Stimulated activated CD4-positive, alpha-beta T cell treated with anti-CD3 and anti-CD28 coated beads, Interleukin-2, amount 100 ng/mL, for 4 hours (primary cell): ENCODE measurements around the gene COL23A1.

Experiments
- DNase-seq: peaks from one replicate; pipeline ENCODE4 v3.0.0-alpha.2; 2020; ENCODE audit warnings: low read depth

COL23A1 gene

GRCh38 chr5:178360222-178360925 is 229.8 kb downstream of the COL23A1 start:
- DNase-seq = no peak

GRCh38 chr5:178359738-178360137 is 230.5 kb downstream of the COL23A1 start:
- DNase-seq = no peak

DNA sequence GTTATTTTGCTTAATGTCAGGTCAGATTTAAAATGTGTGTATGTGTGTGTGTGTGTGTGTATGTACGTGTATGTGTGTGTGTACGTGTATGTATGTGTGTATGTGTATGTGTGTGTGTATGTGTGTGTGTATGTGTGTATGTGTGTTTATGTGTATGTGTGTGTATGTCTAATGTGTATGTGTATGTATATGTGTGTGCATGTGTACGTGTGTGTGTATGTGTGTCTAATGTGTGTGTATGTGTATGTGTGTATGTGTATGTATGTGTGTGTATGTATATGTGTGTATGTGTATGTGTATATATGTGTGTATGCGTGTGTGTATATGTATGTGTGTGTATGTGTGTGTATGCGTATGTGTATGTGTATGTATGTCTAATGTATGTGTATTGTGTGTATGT is 232.5 kb downstream of the COL23A1 start:
- no peak for DNase-seq

DNA sequence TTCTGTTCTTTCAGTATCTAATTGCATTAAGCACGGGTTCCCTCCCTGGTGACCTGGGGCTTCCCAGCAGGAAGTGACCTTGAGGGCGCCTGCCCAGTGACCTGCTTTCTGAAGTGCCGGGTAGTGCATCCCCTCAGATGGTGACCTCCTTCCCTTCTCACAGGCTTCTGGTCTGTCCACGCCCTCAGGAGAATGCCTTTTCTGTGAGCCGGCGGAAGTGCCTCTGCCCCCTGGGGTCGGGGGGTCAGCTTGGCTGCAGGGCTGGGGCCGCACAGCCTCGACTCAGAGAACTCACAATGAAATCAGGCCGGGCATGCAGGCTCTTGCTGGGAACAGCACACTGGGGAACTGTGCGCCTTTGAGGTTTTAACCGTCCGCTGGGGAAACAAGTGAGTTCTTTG is 233.1 kb downstream of the COL23A1 start:
- DNase-seq = no peak

DNA sequence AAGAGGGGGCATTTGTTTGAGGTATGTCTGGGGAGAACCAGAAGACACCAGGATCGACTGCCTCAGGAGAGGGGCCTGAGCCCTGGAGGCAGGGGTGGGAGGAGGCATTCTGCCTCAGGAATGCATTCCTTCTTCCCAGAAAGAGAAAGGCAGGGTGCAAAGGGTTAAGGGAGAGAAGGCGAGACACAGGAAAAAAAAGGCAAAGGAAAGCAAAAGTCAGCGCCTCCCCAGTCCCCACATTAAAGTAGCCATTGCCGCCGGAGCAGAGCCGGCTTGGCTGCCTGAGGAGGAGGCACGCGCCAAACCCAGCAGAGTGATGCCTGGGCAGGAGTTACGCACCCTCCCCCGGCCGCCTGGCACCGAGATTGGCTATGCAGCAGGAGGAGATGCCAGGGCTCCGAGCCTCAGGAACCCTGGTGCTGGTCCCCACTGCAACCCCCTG is 233.7 kb downstream of the COL23A1 start:
- no peak for DNase-seq

DNA sequence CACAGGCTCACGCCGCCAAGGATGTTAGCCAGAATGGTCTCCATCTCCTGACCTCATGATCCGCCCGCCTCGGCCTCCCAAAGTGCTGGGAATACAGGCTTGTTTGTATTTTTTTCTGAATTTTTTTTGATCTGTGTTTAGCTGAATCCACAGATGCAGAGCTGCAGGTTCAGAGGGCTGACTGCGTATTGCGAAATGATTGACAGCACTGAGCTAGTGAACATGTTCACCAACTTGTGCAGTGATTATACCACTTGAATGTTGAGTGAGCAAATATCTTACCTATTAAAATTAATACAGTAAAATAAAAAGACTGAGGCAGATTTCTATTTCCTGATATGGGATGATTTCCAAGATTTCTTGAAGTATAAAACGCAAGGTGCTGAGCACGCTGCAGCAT is 234.5 kb downstream of the COL23A1 start:
- no peak for DNase-seq

DNA sequence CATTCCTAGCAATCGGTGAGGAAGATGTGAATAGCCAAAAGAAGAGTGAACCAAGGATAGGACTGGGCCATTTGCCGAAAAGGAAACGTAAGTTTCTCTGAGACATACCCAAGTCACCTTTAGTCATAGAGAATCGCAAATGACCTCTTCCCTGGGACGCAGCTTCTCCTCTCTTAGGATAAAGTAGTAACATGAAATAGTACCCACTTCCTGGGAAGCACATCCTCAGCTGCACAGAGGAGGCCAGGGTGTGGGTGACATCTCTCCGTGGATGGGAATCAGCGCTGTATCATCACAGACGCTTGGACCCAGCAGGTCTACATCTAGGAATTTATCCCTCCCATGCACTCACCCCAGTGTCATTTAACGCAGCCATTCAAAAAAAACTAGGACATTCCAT is 236.7 kb downstream of the COL23A1 start:
- no peak for DNase-seq

- no peak for DNase-seq
These were observed 238.2 kb downstream of the COL23A1 start for GRCh38 chr5:178352035-178352349.

GRCh38 chr5:178351221-178352034 is 238.8 kb downstream of the COL23A1 start:
- no peak for DNase-seq

GRCh38 chr5:178350361-178351220 is 239.6 kb downstream of the COL23A1 start:
- no peak for DNase-seq

- no peak for DNase-seq
These were observed 240.4 kb downstream of the COL23A1 start for GRCh38 chr5:178349625-178350353.

DNA sequence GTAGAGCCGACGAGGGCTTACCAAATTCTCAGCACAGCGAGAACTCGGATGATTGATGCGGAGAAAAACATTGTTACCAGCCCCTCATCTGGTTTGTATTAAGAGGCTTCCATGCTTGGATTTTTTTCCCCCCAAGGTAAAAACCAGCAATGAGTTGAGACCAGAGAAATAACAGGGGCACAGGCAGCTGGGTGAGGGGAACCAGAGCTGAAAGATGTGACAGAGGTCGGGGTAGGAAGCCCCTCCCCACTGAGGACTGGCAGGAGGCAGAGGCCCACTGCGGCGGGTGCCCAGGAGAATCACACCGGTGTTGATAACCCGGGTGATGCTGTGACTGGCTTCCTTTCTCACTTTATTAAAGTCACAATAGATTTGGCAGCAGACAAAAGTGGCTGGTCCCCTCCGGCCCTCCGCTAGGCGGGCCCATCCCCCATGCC is 241.1 kb downstream of the COL23A1 start:
- no peak for DNase-seq

DNA sequence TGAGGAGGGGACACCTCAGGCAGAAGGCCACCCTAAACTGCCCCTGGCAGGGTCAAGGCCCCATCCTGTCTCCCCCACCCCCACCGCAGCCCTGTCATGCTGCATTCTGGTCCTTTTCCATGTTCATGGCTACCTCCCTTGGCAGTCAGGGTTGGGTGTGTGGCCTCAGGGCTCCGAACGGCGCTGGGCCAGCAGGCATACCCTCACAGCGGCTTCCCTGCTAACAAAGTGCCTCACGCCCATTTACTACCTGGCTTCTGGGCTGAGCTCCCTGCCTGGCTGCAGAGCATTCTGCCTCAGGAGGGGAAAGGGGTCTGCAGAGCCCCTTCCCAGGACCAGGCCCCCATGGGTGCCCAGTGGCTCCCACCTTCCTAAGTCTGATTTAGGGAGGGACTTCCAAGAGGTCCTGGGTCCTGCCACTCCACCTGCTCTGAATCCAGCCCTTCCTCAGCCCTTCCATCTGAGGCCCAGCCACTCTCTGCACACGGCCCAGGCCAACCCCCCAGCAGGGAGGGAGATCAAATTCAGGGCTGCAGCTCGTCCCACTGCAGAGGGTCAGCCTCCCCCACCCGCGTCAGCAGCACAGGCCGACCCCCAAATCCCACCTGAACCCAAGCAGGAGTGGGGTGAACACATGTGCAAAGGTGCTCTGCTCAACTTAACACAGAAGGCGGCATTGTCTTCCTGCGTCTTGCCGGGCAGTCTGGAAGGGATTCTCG is 241.7 kb downstream of the COL23A1 start:
- DNase-seq = no peak

GRCh38 chr5:178347956-178348355 is 242.2 kb downstream of the COL23A1 start:
- no peak for DNase-seq

- no peak for DNase-seq
These were observed 243.4 kb downstream of the COL23A1 start for GRCh38 chr5:178346607-178347334.

GRCh38 chr5:178343306-178343705 is 246.9 kb downstream of the COL23A1 start:
- no peak for DNase-seq

DNA sequence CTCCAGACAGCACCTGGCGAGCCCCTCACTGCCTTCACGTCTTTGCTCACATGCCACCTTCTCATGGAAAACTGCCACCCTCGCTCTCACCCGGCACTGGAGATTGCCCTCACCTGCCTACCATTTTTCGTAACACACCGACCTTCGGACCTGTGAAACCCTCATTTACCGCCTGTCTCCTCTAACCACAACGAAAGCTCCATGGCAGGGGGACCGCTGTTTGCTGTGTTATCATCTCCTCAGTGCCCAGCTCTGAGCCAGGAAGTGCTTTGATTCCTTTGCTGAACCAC is 248.4 kb downstream of the COL23A1 start:
- no peak for DNase-seq

DNA sequence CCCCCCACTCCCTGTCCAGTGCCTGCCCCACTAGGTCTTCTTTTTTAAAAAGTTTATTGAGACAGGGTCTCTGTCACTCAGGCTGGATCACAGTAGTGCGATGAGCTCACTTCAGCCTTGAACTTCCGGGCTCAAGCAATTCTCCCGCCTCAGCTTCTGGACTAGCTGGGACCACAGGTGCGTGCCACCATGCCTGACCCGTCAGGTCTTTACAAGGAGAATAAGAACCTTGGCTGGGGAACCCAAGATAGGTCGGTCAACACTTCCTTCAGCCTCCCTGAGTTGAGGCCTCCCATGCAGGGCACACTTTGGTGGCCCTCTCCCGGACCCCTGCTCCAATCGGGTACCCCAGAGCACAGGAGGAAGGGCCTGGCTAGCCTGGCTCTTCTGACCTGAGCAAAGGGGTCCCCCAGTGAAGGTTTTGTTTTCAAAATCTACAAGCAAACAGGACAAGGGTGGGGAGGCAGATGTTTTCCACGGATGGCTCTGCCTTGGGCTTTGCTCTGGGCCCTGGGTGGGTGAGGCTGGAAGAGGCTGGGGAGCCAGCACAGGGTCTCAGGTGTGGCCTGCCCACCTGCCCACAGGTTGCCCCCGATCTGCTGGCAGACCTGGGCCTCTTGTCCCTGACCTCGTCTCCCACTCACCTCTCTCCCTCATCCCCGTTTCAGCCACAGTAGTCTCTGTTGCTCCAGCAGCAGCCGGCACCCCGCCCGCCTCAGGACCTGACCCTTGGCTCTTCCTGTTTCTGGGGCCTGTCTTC is 248.9 kb downstream of the COL23A1 start:
- no peak for DNase-seq

DNA sequence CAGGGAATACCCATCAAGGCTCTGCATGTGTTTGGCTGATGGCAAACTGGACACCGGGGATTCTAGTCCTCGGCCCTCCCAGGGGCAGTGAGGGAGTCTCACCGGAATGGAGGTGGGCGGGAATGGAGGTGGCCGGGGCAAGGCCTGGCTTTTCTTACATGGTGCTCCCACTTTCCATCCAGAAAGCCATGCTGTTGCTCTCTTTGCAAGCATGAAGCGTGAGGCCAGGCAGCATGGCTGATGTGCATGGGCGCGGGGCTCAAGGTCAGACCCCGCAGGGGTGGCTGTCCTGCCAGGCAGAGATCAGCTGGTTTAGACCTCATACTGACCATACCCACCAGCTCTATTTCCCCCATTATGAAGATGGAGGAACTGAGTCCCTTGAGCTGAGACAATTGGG is 249.6 kb downstream of the COL23A1 start:
- DNase-seq = no peak

DNA sequence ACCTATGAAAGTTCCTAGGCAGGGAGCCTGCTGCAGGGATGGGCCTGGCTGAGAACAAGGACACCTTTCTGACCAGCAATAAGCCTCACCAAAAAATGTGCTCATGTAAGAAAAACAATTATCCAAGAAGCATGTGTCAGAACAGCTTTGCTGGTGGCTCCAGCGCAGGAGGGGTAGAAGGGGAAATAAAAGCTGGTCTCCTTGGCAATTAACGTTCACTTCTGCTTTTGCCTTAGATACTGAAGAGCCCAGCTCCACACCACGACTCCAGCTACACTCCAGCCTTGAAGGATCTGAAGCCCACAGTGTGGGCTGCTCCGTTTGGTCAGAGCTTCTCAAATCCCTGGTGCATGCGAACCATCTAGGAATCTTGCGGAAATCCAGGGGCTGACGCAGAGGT is 250.0 kb downstream of the COL23A1 start:
- no peak for DNase-seq
